HepG2 (cell line): Measurements from ENCODE around the gene LRRC4. TPM values are rescaled to one million over a fixed set of nuclear protein-coding genes. Genes with fewer than 3 reads are reported as not detected.

Experiments
- ATAC-seq: fragments of 200-7000 bp; cut with Tn5 transposase; 3 replicates; pipeline ENCODE4 v1.9.1; 2020; ENCODE audit warnings: mild to moderate bottlenecking, moderate library complexity
- BruUV-seq: library from RNA; stranded (reverse); fragments of 400-500 nt; replicated peaks from 2 replicates; lab custom pipeline; 2021; lab: Mats Ljungman, UMichigan
- CTCF ChIA-PET: fragments of 300-600 bp; formaldehyde crosslinking; extraction: SDS; loops from one replicate; lab custom pipeline; 2021; ENCODE audit warnings: low total read pairs, inconsistent platforms, low intra/inter-chr PET ratio; lab: Yijun Ruan, JAX
- POLR2A ChIA-PET: fragments of 350-600 bp; sonication (Branson Sonifier 250); formaldehyde crosslinking; loops from one replicate; lab custom pipeline; 2020; ENCODE audit warnings: antibody characterized with exemption, inconsistent platforms; lab: Yijun Ruan, JAX
- DNase-seq: peaks from one replicate; pipeline ENCODE4 v3.0.0-alpha.2; 2015; ENCODE audit warnings: low spot score
- FAIRE-seq: peaks from 3 replicates; lab custom pipeline; 2011; peaks lifted over from hg19 to GRCh38; lab: Jason Lieb, UNC
- H2AFZ ChIP-seq: one replicate; pipeline ENCODE4 v1.6.1; 2011; ENCODE audit warnings: low read length, inconsistent platforms
- H3K27ac ChIP-seq: fragments of 300-600 bp; 3 replicates; pipeline ENCODE4 v1.8.0; 2011; ENCODE audit warnings: mixed run types, mild to moderate bottlenecking, mixed read lengths, low read length, inconsistent platforms; ENCODE audit not compliant: insufficient read depth; ENCODE audit errors: extremely low read length
- H3K27me3 ChIP-seq, 2 experiments: fragments of 200-600 bp in 1 of 2; 2 replicates in 1 of 2; 3 replicates in 1 of 2; pipeline versions ENCODE4 v1.6.0 to v1.8.0; 2011; ENCODE audit warnings: low read length in 2 of 2, mild to moderate bottlenecking in 2 of 2, moderate library complexity in 2 of 2, inconsistent platforms in 1 of 2; ENCODE audit not compliant: insufficient read depth in 2 of 2, control insufficient read depth in 1 of 2
- H3K36me3 ChIP-seq, 2 experiments: fragments of 200-600 bp in 1 of 2; replicated peaks in 1 of 2; 2 replicates in 1 of 2; 3 replicates in 1 of 2; pipeline versions ENCODE4 v1.5.1 to v1.8.0; 2011; ENCODE audit warnings: low read length in 2 of 2, inconsistent platforms in 1 of 2; ENCODE audit not compliant: insufficient read depth in 2 of 2, control insufficient read depth in 1 of 2
- H3K4me1 ChIP-seq: 2 replicates; pipeline ENCODE4 v1.5.1; 2012; ENCODE audit warnings: low read length, inconsistent platforms; ENCODE audit not compliant: insufficient read depth
- H3K4me2 ChIP-seq: 2 replicates; pipeline ENCODE4 v1.6.0; 2011; ENCODE audit warnings: low read depth, low read length, inconsistent platforms
- H3K4me3 ChIP-seq, 3 experiments: fragments of 200-600 bp in 1 of 3; sonication (generic), shearing (Covaris generic) in 1 of 3; replicated peaks in 1 of 3; 2 replicates each; pipeline ENCODE4 v1.5.1; 2011 to 2016; ENCODE audit warnings: low read length in 3 of 3, inconsistent platforms in 2 of 3, low read depth in 2 of 3, mild to moderate bottlenecking in 2 of 3, control low read depth in 1 of 3, mixed read lengths in 1 of 3; ENCODE audit not compliant: insufficient read depth in 1 of 3
- H3K79me2 ChIP-seq: one replicate; pipeline ENCODE4 v1.6.1; 2011; ENCODE audit warnings: low read length, inconsistent platforms; ENCODE audit not compliant: insufficient read depth
- H3K9ac ChIP-seq: 2 replicates; pipeline ENCODE4 v1.6.0; 2011; ENCODE audit warnings: mild to moderate bottlenecking, low read depth, low read length, inconsistent platforms; ENCODE audit not compliant: insufficient read depth
- H3K9me3 ChIP-seq: 2 replicates; pipeline ENCODE4 v1.5.1; 2012; ENCODE audit warnings: mild to moderate bottlenecking, low read length
- H4K20me1 ChIP-seq: 2 replicates; pipeline ENCODE4 v1.6.0; 2011; ENCODE audit warnings: inconsistent platforms, mild to moderate bottlenecking, low read length, moderate library complexity; ENCODE audit not compliant: insufficient read depth
- FOXK1 ChIP-seq: sonication (generic); formaldehyde crosslinking; IDR thresholded peaks from 2 replicates; pipeline ENCODE4 v1.4.0; 2020; ENCODE audit warnings: low read depth, missing genetic modification reagents, borderline replicate concordance
- HHEX ChIP-seq: IDR thresholded peaks from 2 replicates; pipeline ENCODE4 v1.6.1; 2016; ENCODE audit warnings: control low read depth
- MIXL1 ChIP-seq: IDR thresholded peaks from 2 replicates; pipeline ENCODE4 v1.6.1; 2016
- NFE2L2 ChIP-seq: fragments of 150-350 bp; IDR thresholded peaks from 2 replicates; pipeline ENCODE4 v1.6.1; 2014; ENCODE audit warnings: low read length
- REXO4 ChIP-seq: sonication (generic); formaldehyde crosslinking; IDR thresholded peaks from 2 replicates; pipeline ENCODE4 v1.8.0; 2022; ENCODE audit warnings: missing genetic modification reagents, mild to moderate bottlenecking, borderline replicate concordance
- SIX1 ChIP-seq: sonication (generic); formaldehyde crosslinking; IDR thresholded peaks from 2 replicates; pipeline ENCODE4 v1.4.0; 2020; ENCODE audit warnings: missing genetic modification reagents, borderline replicate concordance
- SMC3 ChIP-seq: IDR thresholded peaks from 2 replicates; pipeline ENCODE4 v1.6.1; 2011; ENCODE audit warnings: low read length, improper control_type of control experiment
- SOX6 ChIP-seq, 2 experiments: fragments of 450-650 bp in 1 of 2; sonication (generic) in 1 of 2; formaldehyde crosslinking in 1 of 2; IDR thresholded peaks; 2 replicates each; pipeline versions ENCODE4 v1.4.0 to v1.6.1; 2017 to 2020; ENCODE audit warnings: antibody characterized with exemption in 1 of 2, mild to moderate bottlenecking in 1 of 2, missing genetic modification reagents in 1 of 2
- TBX3 ChIP-seq: fragments of 450-650 bp; IDR thresholded peaks from 2 replicates; pipeline ENCODE4 v1.6.1; 2017; ENCODE audit warnings: antibody characterized with exemption, mild to moderate bottlenecking, inconsistent platforms, borderline replicate concordance
- TRIM24 ChIP-seq: sonication (generic); formaldehyde crosslinking; IDR thresholded peaks from 2 replicates; pipeline ENCODE4 v1.8.0; 2022; ENCODE audit warnings: mild to moderate bottlenecking, missing genetic modification reagents
- ZNF253 ChIP-seq: sonication (generic); formaldehyde crosslinking; IDR thresholded peaks from 2 replicates; pipeline ENCODE4 v1.8.0; 2022; ENCODE audit warnings: mild to moderate bottlenecking, missing genetic modification reagents, borderline replicate concordance
- ZNF354B ChIP-seq: sonication (generic); formaldehyde crosslinking; IDR thresholded peaks from 2 replicates; pipeline ENCODE4 v1.8.0; 2022; ENCODE audit warnings: mild to moderate bottlenecking, missing genetic modification reagents
- ZNF674 ChIP-seq: sonication (generic); formaldehyde crosslinking; IDR thresholded peaks from 2 replicates; pipeline ENCODE4 v1.5.0; 2020; ENCODE audit warnings: low read depth, mild to moderate bottlenecking, missing genetic modification reagents
- WGBS: methylation state at CpG from one replicate; pipeline ENCODE4 v1.1.6; 2017; ENCODE audit warnings: low lambda C conversion rate; 5-methylcytosine and 5-hydroxymethylcytosine counted together
- in situ Hi-C: cut with HindIII; loops from 2 replicates; pipeline ENCODE4 v1.10.0; 2017; ENCODE audit warnings: low pct_unique_long_range_greater_than_20kb; ENCODE audit not compliant: extremely low pct_ligation_motif_present
- intact Hi-C: fragments of 100-400 bp; cut with micrococcal nuclease; formaldehyde crosslinking; loops from one replicate; pipeline ENCODE4 v1.10.0; 2022; ENCODE audit not compliant: unreplicated experiment
- polyA plus RNA-seq, 8 experiments: library from polyadenylated mRNA; depleted of rRNA in 3 of 8; stranded (reverse) in 7 of 8; unstranded in 1 of 8; fragments of >200 nt; fragmentation: Illumina TruSeq in 4 of 8; extraction: Trizol in 4 of 8; gene quantifications; 2 replicates each; pipeline versions ENCODE4 v1.2.1 to v1.2.3, GENCODE V29; 2011 to 2016; ENCODE audit warnings: low read depth in 4 of 8, missing spikeins in 1 of 8, mixed read lengths in 1 of 8; ENCODE audit not compliant: insufficient read depth in 1 of 8
- total RNA-seq, 5 experiments: library from RNA; depleted of rRNA; stranded (reverse); fragments of >200 nt; fragmentation: Illumina TruSeq; extraction: Trizol; gene quantifications; 2 replicates each; pipeline ENCODE4 v1.2.3, GENCODE V29; 2016; ENCODE audit warnings: low read depth in 1 of 5
- TF ChIP-seq, protein P1 (sequence below), 2 experiments: sonication (generic) in 1 of 2; formaldehyde crosslinking in 1 of 2; IDR thresholded peaks; 2 replicates each; pipeline versions ENCODE4 v1.5.1 to v1.6.1; 2011 to 2020; ENCODE audit warnings: borderline replicate concordance in 1 of 2, low read depth in 1 of 2, low read length in 1 of 2, mild to moderate bottlenecking in 1 of 2, missing genetic modification reagents in 1 of 2, moderate library complexity in 1 of 2

LRRC4 gene
- total and polyA plus RNA-seq, 2 of the 13 experiments (the other 11 are each of a cell fraction or from before 2014, with no cell fraction given): not detected

GRCh38 chr7:128068785-128069184, 37.5 kb upstream of the LRRC4 start:
- no peak overlapping the region for H2AFZ ChIP-seq
- no peaks in the 10 kb centered on the region for H3K79me2 ChIP-seq
- FAIRE-seq: no peak
- no peak overlapping the region for H3K9ac ChIP-seq
- no peak for TF ChIP-seq ZNF354B (CRISPR knock-in tag)
- TF ChIP-seq HHEX (CRISPR knock-in tag): no peak
- no peak for TF ChIP-seq SIX1 (CRISPR knock-in tag)
- TF ChIP-seq ZNF253 (CRISPR knock-in tag): no peak
- TF ChIP-seq SOX6 (IDR thresholded peaks at IDR 0.05): no peak
- TF ChIP-seq SOX6 (CRISPR knock-in tag; IDR thresholded peaks at IDR 0.05): no peak
- TF ChIP-seq, protein P1, sequence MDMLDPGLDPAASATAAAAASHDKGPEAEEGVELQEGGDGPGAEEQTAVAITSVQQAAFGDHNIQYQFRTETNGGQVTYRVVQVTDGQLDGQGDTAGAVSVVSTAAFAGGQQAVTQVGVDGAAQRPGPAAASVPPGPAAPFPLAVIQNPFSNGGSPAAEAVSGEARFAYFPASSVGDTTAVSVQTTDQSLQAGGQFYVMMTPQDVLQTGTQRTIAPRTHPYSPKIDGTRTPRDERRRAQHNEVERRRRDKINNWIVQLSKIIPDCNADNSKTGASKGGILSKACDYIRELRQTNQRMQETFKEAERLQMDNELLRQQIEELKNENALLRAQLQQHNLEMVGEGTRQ (IDR thresholded peaks at IDR 0.05; ENCODE audit: low read depth, low read length): no peak
- TF ChIP-seq, protein P1 (CRISPR knock-in tag; IDR thresholded peaks at IDR 0.05; ENCODE audit: borderline replicate concordance): no peak
- no peak for TF ChIP-seq TRIM24 (CRISPR knock-in tag)
- TF ChIP-seq NFE2L2: no peak
- TF ChIP-seq MIXL1 (CRISPR knock-in tag): no peak
- no peak for TF ChIP-seq REXO4 (CRISPR knock-in tag)
- TF ChIP-seq FOXK1 (CRISPR knock-in tag): no peak
- TF ChIP-seq ZNF674 (CRISPR knock-in tag): no peak
- no peak for TF ChIP-seq SMC3
- TF ChIP-seq TBX3: no peak
- TF ChIP-seq, all 625 proteins: peak for 0
- POLR2A ChIA-PET: no interaction called here
- H4K20me1 ChIP-seq: 0 out of 2 replicates have a peak, but pooled peaks cover 2% of the 10 kb centered on the region
- BruUV-seq: no TSS peak
- CTCF ChIA-PET: no interaction called here
- no peak overlapping the region for H3K27ac ChIP-seq
- intact Hi-C loops: no loop called here
- H3K4me3 ChIP-seq: no peak overlapping the region
- no peaks in the 10 kb centered on the region for H3K9me3 ChIP-seq
- ATAC-seq (no peak), DNase-seq (no peak)
- in situ Hi-C loops: no loop called here
- no peak overlapping the region for H3K4me2 ChIP-seq
- H3K27me3 ChIP-seq: no peaks in the 10 kb centered on the region
- no peaks in the 10 kb centered on the region for H3K4me1 ChIP-seq
- 97% methylated on average over 8 of the region's 8 CpGs for WGBS
- H3K36me3 ChIP-seq: peaks cover 9 to 37% of the 10 kb centered on the region in 2 experiments; a peak in 4 of 5 replicates
